Heart left ventricle (tissue), 16 donors: ENCODE measurements around the gene OPCML. TPM values are rescaled to one million over a fixed set of nuclear protein-coding genes. Genes with fewer than 3 reads are reported as not detected.

Source experiments
- ATAC-seq, 4 donors: fragments of 200-7000 bp; cut with Tn5 transposase; one replicate each; pipeline ENCODE4 v1.9.1; 2020 to 2022; ENCODE audit warnings: moderate library complexity in 4 of 4, mild to moderate bottlenecking in 3 of 4, moderate number of reproducible peaks in 1 of 4
- DNase-seq, 5 donors: peaks; one replicate each; pipeline ENCODE4 v3.0.0-alpha.2; 2020
- H3K27ac ChIP-seq, 12 donors: fragments of 200-600 bp; sonication (generic) in 4 of 12; one replicate each; pipeline versions ENCODE4 v1.5.0 to v1.8.0; 2016 to 2022; ENCODE audit warnings: mild to moderate bottlenecking in 2 of 12
- H3K27me3 ChIP-seq, 9 donors: fragments of 200-600 bp; sonication (generic) in 2 of 9; one replicate each; pipeline versions ENCODE4 v1.5.1 to v1.8.0; 2016 to 2022; ENCODE audit warnings: mild to moderate bottlenecking in 3 of 9
- H3K36me3 ChIP-seq, 9 donors: fragments of 200-600 bp; sonication (generic) in 2 of 9; one replicate each; pipeline versions ENCODE4 v1.5.0 to v1.8.0; 2018 to 2022; ENCODE audit warnings: mild to moderate bottlenecking in 2 of 9
- H3K4me1 ChIP-seq, 12 donors: fragments of 200-600 bp; sonication (generic) in 4 of 12; one replicate each; pipeline versions ENCODE4 v1.5.0 to v1.8.0; 2016 to 2022; ENCODE audit warnings: mild to moderate bottlenecking in 3 of 12
- H3K4me3 ChIP-seq, 12 donors: fragments of 200-600 bp; sonication (generic) in 4 of 12; one replicate each; pipeline versions ENCODE4 v1.5.0 to v1.8.0; 2017 to 2022; ENCODE audit warnings: mild to moderate bottlenecking in 9 of 12, moderate library complexity in 4 of 12
- H3K9me3 ChIP-seq, 12 donors: fragments of 200-600 bp; sonication (generic) in 4 of 12; one replicate each; pipeline versions ENCODE4 v1.5.0 to v1.8.0; 2016 to 2022; ENCODE audit warnings: mild to moderate bottlenecking in 1 of 12
- POLR2A ChIP-seq, 2 donors: fragments of 450-650 bp; IDR thresholded peaks; one replicate each; pipeline ENCODE4 v1.6.1; 2017; ENCODE audit warnings: antibody characterized with exemption in 2 of 2, mild to moderate bottlenecking in 2 of 2, moderate library complexity in 2 of 2
- WGBS, 4 donors: extraction: QIAGEN DNeasy Blood & Tissue Kit in 2 of 4; methylation state at CpG; one replicate each; pipeline versions ENCODE4 v1.1.5 to v1.1.7; 2013 to 2018; 5-methylcytosine and 5-hydroxymethylcytosine counted together
- intact Hi-C, 10 donors: fragments of 100-400 bp; cut with DNase I; formaldehyde crosslinking; loops; one replicate each; pipeline versions ENCODE4 v1.11.1 to v1.14.2; 2022
- polyA plus RNA-seq, 2 donors: library from polyadenylated mRNA; stranded (reverse); fragments of 200-250 nt; gene quantifications; one replicate each; pipeline ENCODE4 v1.2.3, GENCODE V29; 2013
- total RNA-seq, 9 donors: library from RNA; depleted of rRNA in 2 of 9; stranded (reverse); fragments of >200 nt in 2 of 9; fragmentation: NEBNext Ultra II Directional in 3 of 9; extraction: Animal tissue kit (Norgen Biotek cat#: 25700) in 3 of 9; gene quantifications; one replicate each; pipeline versions ENCODE4 v1.1.0 to v1.2.4, GENCODE V29; 2016 to 2023
- TF ChIP-seq, protein P1 (sequence below), 12 donors: fragments of 200-600 bp; sonication (generic) in 4 of 12; IDR thresholded peaks; one replicate each; pipeline versions ENCODE4 v1.5.0 to v1.8.0; 2018 to 2022; ENCODE audit warnings: antibody characterized with exemption in 12 of 12, mild to moderate bottlenecking in 5 of 12
- donor health status: ischemic (EF 13 %, LVEDD 7.1; RV severe dilation, severe dysfunction).
- donor health status: healthy with polysubstance abuse.
- donor health status: DM: no; HTN: yes; CAD: no.
- donor health status: DM: no; HTN: no; CAD: no.
- donor health status: ischemic (EF 25% LVEDD 6.9; RV normal size, moderate dysfunction).
- donor health status: ischemic (EF 25% LVEDD 5.7; RV mildly dilated, moderate dysfunction).
- donor health status: healthy.
- donor health status: DM: yes; HTN: yes; CAD: no.
- donor health status: ischemic (EF 35%, LVEDD 5.7; RV mildly dilated, moderate dysfunction).
- donor health status: nonischemic (EF 11% LVEDD 7.7; RV severe dilation, severe dysfunction).
- donor health status: DM: yes; HTN: yes; CAD: no.
- donor health status: PGD.
- donor health status: ischemic (EF 29% LVEDD 5.4; RV normal size, mild dysfunction).
- donor health status: nonischemic (EF 23%, LVEDD 6.1; RV moderate dilation, normal function).

OPCML gene
- total and polyA plus RNA-seq, 11 donors = 0.04 to 1.3 (median 0.23) TPM; not detected in 3

- H3K27me3 ChIP-seq = peaks cover 0 to 63% (median 10%) of the 10 kb centered on the region in 9 donors
- H3K9me3 ChIP-seq = no peaks in the 10 kb centered on the region
- ATAC-seq (no peak), DNase-seq (no peak)
- intact Hi-C loops = no loop called here
- no peaks in the 10 kb centered on the region for H3K36me3 ChIP-seq
- no peak overlapping the region for H3K27ac ChIP-seq
- H3K4me3 ChIP-seq = no peak overlapping the region
- TF ChIP-seq POLR2A (IDR thresholded peaks at IDR 0.05) = no peak
- TF ChIP-seq, protein P1, sequence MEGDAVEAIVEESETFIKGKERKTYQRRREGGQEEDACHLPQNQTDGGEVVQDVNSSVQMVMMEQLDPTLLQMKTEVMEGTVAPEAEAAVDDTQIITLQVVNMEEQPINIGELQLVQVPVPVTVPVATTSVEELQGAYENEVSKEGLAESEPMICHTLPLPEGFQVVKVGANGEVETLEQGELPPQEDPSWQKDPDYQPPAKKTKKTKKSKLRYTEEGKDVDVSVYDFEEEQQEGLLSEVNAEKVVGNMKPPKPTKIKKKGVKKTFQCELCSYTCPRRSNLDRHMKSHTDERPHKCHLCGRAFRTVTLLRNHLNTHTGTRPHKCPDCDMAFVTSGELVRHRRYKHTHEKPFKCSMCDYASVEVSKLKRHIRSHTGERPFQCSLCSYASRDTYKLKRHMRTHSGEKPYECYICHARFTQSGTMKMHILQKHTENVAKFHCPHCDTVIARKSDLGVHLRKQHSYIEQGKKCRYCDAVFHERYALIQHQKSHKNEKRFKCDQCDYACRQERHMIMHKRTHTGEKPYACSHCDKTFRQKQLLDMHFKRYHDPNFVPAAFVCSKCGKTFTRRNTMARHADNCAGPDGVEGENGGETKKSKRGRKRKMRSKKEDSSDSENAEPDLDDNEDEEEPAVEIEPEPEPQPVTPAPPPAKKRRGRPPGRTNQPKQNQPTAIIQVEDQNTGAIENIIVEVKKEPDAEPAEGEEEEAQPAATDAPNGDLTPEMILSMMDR (IDR thresholded peaks at IDR 0.05) = no peak
- WGBS, 4 donors = 52 to 67% (median 58%) methylated on average over 4 of the region's 4 CpGs
- no peaks in the 10 kb centered on the region for H3K4me1 ChIP-seq
Measured at GRCh38 chr11:133041181-133041580, 491.1 kb downstream of the OPCML start.

DNA sequence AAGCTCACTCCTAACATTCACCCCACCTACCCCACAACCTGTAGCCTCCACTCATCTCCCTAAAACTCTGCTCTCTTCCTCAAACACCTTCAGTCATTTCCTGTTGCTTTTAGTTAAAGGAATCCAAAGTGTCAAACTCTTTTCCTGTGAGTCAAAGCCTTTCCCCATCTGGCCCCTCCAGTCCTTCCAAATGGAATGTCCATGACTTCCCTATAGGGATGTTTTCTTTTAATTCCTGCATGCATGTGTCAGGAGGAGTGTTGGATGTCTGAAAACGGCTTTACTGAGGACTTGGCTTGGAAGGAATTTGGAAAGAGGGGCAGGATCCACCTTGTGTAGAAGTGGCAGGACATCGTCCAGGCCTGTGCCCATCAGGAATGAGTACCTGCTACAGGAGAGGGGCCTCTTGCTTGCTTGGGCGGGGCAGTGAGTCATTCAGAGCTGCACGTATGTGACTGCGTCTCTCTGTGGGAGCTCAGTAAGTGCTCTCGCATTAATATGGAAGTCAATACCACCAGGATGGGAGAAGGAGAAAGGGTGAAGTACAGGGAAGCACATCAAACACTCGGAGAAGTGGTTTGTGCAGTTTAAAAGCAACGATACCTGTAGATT, 491.9 kb downstream of the OPCML start:
- ATAC-seq (no peak), DNase-seq (no peak)
- Histone ChIP-seq H3K4me3 (no peak overlapping the region), H3K27ac (no peak overlapping the region), H3K9me3 (no peaks in the 10 kb centered on the region), H3K4me1 (no peaks in the 10 kb centered on the region), H3K27me3 (peaks cover 0 to 59% (median 10%) of the 10 kb centered on the region in 9 donors), H3K36me3 (no peaks in the 10 kb centered on the region)
- 45 to 56% (median 50%) methylated on average over 8 of the region's 8 CpGs for WGBS, 4 donors
- TF ChIP-seq, protein P1 (IDR thresholded peaks at IDR 0.05) = no peak
- no peak for TF ChIP-seq POLR2A (IDR thresholded peaks at IDR 0.05)
- intact Hi-C loops = no loop called here

- ATAC-seq (no peak), DNase-seq (no peak)
- WGBS, 4 donors = 16 to 27% (median 23%) methylated on average over 4 of the region's 4 CpGs
- intact Hi-C loops = loop anchor here in 1 of 10 donors (10.0 kb wide), 1 partner anchor 64 kb away; no protein-coding TSS in a partner anchor
- no peak for TF ChIP-seq POLR2A (IDR thresholded peaks at IDR 0.05)
- TF ChIP-seq, protein P1 (IDR thresholded peaks at IDR 0.05) = no peak
- H3K27ac ChIP-seq = no peak overlapping the region
- peaks cover 0 to 51% (median 8%) of the 10 kb centered on the region in 9 donors for H3K27me3 ChIP-seq
- H3K4me3 ChIP-seq = no peak overlapping the region
- no peaks in the 10 kb centered on the region for H3K36me3 ChIP-seq
- H3K9me3 ChIP-seq = no peaks in the 10 kb centered on the region
- H3K4me1 ChIP-seq = no peaks in the 10 kb centered on the region
Measured at GRCh38 chr11:133038850-133039249, 493.5 kb downstream of the OPCML start.

DNA sequence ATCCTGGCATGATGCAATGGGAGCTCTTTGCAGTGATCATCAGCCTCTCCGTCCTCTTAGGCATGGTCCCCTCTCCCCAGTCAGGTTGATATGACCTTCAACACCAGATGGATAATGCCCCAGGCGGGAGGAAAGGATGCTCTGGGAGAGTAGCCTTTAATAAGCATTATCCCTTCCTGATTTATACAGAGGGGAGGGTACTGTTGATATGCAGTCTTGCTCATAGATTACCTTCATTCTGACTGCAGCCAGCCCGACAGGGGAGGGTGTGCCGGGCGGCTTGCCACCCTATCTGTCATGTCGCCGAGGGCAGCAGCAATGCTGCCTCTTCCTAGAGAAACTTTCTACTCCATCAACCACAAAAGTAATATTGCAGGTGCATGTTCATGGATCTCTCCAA, 497.4 kb downstream of the OPCML start:
- no peak for DNase-seq
- Histone ChIP-seq H3K9me3 (no peaks in the 10 kb centered on the region), H3K4me1 (no peaks in the 10 kb centered on the region), H3K36me3 (no peaks in the 10 kb centered on the region), H3K27me3 (peaks cover 0 to 23% (median 2%) of the 10 kb centered on the region in 9 donors), H3K4me3 (no peak overlapping the region), H3K27ac (no peak overlapping the region)
- ATAC-seq = no peak
- TF ChIP-seq, protein P1 (IDR thresholded peaks at IDR 0.05) = no peak
- TF ChIP-seq POLR2A (IDR thresholded peaks at IDR 0.05) = no peak
- intact Hi-C loops = loop anchor here in 1 of 10 donors (10.0 kb wide), 1 partner anchor 60 kb away; no protein-coding TSS in a partner anchor
- 64 to 89% (median 68%) methylated on average over 7 of the region's 7 CpGs for WGBS, 4 donors
